Esophagus mucosa (tissue), 1 donor: ENCODE results near the gene IL6R. TPM values are rescaled to one million over a fixed set of nuclear protein-coding genes. Genes with fewer than 3 reads are reported as not detected.

Source experiments
- ATAC-seq: fragments of 200-7000 bp; cut with Tn5 transposase; one replicate; pipeline ENCODE4 v1.9.1; 2020
- total RNA-seq: library from RNA; stranded (reverse); gene quantifications from one replicate; pipeline ENCODE4 v1.2.4, GENCODE V29; 2023
- donor health status: DM: yes; HTN: yes; CAD: no.

IL6R gene
- total RNA-seq, 1 donor from 2014 or later: 6.1 TPM

DNA sequence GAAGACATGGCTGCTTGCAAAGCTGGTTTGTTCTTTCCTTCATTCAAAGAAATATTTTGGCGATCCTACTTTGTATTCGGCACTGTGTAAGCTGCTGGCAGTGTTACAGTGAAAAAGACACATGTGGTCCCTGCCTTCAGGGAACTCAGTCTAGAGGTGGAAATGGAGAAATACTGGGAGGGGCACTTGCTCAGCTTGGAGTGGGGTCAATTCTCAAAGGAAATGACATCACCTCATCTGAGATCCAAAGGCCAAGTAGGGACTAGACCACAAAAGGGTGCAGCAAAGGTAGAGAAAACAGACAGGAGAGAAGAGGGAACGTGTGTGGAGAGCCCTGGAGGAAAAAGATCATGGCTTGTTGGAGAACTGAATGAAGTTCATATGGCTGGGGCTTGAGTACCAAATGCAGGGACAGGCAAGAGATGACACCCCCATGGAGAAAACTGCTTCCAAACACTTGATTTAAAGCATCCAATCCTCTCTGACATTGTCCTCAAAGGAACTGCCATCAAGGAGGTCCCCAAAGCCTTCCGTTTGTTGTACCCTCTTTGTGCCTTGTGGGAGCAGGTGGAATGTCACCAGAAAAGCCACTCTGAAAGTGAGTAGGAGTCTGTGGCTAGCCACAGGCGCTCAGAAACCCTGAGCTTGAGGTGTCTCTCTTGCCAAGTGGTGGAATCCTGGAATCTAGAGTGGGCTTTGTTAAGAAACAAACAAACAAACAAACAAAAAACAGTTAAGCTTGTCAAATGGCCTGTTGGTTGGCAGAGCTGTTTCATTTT lies 48.6 kb downstream of the IL6R start:
- ATAC-seq: peak; percentile 75

DNA sequence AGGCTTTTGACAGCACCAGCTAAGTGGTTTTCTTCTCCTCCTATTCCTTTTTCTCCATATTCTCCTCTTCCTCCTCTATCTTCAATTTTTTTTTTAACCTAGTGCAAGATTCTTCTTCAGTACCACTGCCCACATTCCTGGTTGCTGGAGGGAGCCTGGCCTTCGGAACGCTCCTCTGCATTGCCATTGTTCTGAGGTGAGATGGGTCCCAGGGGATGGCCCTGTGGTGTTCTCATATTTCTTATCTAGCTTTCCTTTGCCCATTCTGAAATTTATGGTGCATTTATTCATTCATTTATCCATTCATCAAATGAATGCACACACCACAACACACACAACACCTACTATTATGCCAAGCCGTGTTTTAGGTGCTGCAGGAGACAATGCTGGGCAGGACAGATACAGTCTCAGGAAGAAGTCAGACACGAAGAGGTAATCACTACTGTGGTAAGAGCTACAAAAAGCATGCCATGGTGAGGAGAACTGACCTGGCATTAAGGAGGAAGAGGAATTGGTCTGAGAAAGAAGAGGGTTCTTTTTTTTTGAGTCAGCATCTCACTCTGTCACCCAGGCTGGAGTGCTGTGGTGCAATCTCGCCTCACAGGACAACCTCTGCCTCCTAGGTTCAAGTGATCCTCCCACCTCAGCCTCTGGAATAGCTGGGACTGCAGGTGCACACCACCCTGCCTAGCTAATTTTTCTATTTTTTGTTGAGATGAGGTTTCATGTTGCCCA lies 49.4 kb downstream of the IL6R start:
- ATAC-seq: no peak

DNA sequence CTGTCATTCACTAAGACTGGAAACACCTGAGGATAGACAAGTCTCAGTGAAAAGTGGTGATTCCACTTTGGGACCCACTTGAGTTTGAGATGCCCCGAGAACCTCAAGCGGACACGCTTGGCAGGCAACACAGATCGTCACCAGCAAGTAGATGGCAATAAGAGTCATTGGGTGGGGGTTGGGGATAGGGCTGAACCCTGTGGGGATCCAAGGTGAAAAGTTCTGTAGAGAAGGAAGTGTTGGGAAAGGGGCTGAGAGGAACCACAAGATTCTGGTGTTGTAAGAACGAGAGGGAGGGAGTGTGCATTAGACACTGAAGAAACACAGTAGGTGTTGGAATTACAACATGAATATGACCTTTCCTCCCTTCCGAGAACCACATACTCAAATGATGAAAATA lies 51.5 kb downstream of the IL6R start:
- ATAC-seq: no peak

DNA sequence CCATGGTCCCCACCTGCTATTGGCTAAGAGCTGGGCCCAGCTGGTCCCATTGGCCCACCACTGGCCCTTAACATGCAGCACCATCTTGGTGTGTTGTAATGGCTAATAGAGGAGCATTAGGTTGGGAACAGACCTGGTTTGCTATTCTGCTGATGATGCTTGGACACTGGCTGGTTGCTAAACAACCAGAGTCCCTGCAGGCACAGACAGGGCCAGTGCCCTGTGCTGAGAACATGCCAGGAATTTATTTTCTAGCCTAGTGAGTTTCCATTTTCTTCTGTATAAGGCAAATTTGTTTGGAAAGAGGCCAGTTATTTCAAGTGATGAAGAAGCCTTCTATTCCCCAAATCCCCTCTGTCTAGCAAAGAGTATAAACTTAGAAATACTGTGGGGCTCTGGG lies 53.9 kb downstream of the IL6R start:
- ATAC-seq: no peak

DNA sequence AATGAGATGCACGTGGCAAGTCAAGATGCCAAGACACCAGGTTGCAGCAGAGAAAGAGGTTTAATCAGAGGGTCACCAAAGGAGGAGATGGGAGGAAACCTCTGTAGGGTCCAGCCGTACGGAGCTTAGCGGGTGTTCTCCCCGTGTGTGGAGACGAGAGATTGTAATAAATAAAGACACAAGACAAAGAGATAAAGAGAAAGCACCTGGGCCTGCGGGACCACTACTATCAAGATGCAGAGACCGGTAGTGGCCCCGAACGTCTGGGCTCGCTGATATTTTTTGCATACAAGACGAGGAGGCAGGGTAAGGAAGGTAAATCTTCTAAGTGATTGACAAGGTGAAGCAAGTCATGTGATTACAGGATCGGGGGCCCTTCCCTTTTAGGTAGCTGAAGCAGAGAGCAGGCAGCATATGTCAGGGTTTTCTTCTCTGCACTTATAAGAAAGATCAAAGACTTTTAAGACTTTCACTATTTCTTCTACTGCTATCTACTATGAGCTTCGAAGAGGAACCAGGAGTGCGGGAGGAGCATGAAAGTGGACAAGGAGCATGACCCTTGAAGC lies 55.6 kb downstream of the IL6R start:
- ATAC-seq: no peak

DNA sequence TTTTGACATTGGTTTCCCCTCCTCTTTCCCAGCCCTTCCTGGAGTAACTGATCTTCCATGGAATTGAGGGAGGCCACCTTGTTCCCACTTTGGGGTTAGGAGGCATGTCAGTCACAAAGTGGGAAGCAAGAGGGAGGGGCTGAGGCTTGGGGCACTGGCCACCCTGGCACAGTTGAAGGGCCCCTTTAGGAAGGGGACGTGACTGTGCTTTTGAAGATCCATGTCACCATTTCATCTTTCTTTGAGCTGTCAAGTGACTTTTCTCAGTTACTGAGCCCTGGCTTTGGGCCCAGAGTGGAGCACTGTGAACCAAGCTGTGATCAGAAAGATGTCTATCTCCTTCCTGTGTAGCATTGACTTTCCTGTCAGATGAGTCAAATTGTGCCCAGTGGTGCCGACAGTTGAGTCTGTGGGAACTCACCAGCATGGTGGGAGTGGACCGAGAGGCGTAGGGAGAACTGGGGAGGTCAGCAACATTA lies 58.4 kb downstream of the IL6R start:
- no peak for ATAC-seq

DNA sequence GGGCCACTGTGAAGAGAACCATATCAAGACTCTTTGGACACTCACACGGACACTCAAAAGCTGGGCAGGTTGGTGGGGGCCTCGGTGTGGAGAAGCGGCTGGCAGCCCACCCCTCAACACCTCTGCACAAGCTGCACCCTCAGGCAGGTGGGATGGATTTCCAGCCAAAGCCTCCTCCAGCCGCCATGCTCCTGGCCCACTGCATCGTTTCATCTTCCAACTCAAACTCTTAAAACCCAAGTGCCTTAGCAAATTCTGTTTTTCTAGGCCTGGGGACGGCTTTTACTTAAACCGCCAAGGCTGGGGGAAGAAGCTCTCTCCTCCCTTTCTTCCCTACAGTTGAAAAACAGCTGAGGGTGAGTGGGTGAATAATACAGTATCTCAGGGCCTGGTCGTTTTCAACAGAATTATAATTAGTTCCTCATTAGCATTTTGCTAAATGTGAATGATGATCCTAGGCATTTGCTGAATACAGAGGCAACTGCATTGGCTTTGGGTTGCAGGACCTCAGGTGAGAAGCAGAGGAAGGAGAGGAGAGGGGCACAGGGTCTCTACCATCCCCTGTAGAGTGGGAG lies 60.6 kb downstream of the IL6R start:
- ATAC-seq: no peak

DNA sequence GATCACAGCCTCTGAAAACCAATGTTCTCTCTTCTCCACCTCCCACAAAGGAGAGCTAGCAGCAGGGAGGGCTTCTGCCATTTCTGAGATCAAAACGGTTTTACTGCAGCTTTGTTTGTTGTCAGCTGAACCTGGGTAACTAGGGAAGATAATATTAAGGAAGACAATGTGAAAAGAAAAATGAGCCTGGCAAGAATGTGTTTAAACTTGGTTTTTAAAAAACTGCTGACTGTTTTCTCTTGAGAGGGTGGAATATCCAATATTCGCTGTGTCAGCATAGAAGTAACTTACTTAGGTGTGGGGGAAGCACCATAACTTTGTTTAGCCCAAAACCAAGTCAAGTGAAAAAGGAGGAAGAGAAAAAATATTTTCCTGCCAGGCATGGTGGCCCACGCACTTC lies 61.1 kb downstream of the IL6R start:
- no peak for ATAC-seq

DNA sequence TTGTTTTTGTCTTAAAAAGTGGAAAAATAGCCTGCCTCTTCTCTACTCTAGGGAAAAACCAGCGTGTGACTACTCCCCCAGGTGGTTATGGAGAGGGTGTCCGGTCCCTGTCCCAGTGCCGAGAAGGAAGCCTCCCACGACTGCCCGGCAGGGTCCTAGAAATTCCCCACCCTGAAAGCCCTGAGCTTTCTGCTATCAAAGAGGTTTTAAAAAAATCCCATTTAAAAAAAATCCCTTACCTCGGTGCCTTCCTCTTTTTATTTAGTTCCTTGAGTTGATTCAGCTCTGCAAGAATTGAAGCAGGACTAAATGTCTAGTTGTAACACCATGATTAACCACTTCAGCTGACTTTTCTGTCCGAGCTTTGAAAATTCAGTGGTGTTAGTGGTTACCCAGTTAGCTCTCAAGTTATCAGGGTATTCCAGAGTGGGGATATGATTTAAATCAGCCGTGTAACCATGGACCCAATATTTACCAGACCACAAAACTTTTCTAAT lies 61.8 kb downstream of the IL6R start:
- no peak for ATAC-seq

DNA sequence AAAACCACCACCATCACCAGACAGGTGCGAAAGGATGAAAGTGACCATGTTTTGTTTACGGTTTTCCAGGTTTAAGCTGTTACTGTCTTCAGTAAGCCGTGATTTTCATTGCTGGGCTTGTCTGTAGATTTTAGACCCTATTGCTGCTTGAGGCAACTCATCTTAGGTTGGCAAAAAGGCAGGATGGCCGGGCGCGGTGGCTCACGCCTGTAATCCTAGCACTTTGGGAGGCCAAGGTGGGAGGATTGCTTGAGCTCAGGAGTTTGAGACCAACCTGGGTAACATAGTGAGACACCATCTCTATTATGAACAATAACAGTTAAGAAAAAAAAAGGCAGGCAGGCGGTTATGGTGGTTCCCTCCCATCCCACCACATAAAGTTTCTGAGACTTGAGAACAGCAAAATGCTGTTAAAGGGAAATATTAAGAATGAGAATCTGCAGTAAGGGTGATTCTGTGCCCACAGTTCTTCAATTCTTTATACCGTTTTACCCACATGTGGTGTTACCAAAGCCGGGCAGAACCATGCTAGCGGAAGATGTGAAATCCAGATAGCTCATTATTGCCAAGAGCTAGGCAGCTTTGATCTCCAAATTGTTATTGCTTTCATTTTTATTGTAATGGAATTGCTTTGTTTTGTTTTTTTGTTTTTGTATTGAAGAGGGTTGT lies 62.4 kb downstream of the IL6R start:
- no peak for ATAC-seq

DNA sequence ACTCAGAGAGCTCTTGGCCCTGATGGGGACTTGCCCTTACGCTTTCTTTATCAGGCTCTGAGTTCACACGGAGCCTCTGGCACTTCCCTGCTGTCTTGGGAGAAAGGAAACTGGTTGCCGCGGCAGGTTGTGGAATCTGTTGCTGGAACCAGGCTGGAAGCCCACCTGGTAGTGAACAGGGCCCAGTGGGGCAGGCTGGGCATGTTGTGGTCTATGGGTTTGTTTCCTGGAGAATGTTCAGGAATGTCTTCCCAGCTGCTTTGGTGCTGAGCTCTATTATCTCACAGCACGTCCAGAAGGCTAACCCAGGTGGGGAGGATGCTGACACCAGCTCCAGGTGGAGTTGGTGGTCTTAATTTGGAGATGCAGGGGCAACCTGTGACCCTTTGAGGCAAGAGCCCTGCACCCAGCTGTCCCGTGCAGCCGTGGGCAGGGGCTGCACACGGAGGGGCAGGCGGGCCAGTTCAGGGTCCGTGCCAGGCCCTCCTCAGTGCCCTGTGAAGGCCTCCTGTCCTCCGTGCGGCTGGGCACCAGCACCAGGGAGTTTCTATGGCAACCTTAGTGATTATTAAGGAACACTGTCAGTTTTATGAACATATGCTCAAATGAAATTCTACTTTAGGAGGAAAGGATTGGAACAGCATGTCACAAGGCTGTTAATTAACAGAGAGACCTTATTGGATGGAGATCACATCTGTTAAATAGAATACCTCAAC lies 63.5 kb downstream of the IL6R start:
- ATAC-seq: no peak

DNA sequence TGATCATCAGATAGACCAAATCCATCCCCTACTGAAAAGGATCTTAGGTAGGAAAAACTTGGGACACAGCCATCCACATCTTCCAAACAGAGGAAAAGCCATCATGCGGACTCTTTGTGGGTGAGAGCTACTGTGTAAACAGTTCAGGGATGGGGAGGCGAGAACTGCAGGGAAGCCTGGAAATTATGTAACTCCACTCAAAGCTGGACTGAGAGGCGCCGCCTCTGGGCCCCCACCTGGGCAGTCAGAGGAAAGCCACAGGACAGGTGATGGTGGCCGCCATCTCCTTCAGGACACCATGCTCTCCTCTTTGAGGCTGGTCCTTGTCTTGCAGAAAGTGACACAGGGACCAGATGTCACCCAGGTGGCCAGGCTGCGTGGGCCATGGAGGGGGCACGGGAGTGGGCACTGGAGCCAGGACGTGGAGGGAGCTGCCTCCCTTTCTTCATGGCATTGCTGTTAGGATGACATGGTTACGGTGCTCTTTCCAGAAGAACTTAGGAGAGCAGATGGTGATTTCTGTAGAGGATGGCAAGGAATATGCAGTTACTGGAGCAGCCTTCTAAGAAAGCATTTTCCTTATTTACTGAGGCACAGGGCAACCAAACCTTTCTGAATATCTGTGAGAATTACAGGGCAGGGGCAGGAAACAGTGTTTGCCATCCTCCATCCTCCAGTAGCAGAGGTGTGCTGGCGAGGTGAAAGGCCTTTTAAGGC lies 64.9 kb downstream of the IL6R start:
- no peak for ATAC-seq

DNA sequence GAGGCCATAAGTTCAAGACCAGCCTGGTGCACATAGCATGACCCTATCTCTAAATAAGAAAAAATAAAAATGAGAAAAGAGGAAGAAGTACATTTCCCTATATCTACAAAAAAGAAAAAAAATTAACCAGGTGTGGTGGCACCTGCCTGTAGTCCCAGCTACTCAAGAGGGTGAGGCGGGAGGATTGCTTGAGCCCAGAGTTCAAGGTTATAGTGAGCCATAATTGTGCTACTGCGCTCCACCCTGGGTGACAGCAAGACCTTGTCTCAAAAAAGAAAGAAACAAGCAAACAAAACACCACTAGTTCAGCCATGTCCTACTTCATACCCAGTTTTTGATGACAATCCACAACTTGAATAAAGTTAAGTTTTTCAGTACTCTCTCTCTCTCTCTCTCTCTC lies 66.2 kb downstream of the IL6R start:
- no peak for ATAC-seq

DNA sequence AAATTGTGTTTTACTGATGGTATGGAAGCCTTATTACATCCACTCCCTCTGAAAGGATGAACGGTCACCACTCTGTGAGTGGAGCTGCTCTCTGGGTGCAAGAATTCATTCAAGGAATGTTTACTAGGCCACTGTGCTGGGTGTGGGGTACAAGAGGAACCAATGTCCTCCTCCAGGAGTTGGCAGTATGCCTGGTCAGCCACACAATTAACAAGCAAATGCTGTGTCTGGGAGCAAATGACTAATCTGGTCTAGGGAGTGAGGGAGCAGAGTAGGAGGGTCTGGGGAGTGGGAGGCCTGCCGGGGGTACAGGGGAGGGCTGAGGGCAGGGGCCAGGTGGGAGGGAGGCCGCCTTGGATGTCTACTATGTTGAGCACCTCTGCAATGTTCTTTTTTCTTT lies 69.7 kb downstream of the IL6R start:
- ATAC-seq: no peak

DNA sequence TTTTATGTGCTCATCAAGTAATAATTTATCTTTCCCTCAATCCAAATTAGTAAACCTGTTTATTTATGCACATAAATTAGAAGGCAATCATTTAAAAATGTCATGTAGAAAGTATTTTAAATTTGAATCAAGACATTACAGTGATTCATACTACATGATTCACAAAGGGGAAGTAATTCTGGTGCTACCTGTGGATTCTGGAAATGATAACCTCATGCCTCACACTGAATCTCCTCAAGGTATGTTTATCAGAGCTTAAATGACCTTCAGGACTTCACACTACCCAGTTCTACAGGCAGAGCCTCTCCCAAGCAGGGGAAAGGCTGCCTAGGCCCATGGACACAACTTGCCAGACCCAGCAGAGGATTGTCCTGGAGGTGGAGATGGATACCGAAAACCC lies 71.6 kb downstream of the IL6R start:
- peak; percentile 53 for ATAC-seq

DNA sequence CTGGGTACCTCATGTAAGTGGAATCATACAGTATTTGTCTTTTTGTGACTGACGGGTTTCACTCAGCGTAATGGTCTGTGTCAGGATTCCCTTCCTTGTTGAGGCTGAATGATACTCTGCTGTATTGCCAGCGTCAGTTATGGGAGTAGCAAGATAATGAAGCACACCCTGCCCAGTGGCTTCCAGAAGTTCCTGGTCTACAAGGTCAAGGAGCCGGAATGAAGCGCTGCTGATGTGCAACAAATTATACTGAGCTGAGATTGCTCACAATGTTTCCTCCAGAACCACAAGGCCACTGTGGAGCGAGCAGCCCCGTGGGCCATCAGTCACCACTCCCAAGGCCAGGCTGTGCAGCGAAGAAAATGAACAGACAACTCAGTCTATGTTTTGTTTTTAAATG lies 72.9 kb downstream of the IL6R start:
- ATAC-seq: no peak

DNA sequence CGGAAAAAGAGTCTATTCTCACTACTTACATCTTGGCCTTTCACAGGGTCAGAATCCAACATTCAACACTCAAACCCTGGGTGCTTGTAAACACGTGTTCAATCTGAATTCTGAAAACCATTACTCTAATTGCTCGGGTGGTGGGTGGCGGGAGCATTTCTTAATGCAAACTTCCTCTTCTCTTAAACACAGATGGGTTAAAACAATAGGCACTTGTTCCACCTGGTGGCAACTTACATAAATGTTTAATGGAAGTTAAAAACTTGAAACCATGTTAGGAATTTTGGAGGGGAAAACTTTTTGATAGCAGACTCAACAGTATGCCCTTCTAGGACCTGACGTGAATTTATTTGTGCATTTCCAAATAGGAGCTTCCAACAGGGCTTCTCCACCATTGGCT lies 73.5 kb downstream of the IL6R start:
- no peak for ATAC-seq

DNA sequence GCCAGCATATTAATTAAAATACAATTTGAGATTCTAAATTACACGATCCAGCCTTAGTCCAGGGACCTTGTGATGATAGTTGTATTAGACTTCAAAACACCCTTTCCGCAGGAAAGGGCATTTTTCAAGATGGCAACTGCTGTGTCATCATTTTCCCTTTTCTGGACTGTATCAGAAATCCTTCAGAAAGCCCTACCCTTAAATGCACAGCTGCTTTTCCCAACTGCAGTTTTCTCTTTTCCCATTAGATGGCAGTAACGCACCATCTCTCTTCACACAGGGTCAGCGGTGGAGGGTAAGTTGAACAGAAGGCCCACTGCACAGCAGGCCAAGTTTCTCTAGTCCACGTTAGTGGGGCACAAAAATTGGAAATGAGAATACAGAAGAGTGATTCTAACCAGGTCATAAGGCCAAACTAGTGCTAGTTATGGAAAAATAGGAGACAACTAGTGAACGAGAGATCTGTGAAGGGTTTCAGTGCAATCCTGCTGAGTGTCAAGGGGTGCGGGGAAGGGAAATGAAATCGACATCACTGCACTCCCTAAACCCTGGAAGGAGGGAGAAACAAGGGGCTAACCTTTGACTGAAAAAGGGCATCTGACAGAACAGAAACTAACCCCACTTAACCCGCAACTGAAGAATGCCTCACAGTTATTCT lies 74.8 kb downstream of the IL6R start:
- peak; percentile 73 for ATAC-seq

DNA sequence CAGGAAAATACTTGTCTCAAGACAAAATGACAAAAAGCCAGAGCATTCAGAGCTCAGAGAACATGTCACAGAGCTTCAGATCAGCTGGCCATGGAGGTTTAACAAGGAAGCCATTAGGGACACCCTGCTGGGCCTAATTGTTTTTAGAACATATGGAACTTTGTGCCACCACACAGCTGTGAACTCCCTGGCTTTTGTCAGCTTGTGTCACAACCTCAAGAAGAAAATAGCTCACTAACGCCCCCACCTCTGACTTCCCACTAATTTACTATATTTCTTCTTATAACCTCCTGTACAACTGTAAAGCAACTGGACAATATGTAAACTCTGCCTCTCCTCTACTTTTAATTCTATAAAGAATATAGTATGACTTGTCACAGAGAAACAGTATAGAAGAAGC lies 75.9 kb downstream of the IL6R start:
- ATAC-seq: no peak

DNA sequence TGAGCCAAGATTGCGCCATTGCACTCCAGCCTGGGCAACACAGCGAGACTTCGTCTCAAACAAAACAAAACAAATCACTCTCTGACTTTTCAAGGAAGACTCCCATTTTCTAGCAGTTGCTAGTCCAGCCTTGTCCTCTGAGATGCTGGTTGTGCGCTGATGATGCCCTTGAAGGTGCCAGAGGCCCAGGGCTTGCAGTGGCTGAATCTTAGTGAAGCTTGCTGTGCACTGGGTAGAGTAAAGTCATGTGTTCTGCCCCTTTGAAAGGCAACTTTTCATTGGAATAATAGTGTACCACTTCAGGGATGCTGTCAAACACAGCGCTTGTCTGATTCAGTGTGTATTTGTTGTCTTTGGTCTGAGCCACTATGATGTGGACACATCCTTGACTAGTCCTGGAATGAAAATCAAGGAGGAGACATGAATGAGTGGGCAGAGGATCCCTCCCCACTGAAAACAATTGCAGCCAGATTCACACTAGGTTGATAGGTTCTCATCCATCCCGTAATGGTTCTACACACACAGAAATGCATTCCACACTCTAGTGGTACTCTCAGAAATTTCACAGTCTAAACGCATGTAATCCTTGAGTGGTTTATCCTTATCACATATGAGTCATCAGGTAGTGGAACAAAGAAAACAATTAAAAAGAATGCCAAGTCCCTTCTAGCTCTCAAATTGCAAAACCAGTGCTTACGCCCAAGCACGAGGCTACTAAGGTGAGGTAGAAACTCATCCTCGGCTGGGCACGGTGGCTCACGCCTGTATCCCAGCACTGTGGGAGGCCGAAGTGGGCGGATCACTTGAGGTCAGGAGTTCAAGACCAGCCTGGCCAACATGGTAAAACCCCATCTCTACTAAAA lies 79.0 kb downstream of the IL6R start:
- ATAC-seq: peak; percentile 79
